HL-60 (cell line): ENCODE data around the gene DNASE1L1.

ENCODE experiments used
- DNase-seq, 2 experiments: peaks; one replicate each; pipeline ENCODE4 v3.0.0-alpha.2; 2010 to 2020; ENCODE audit warnings: low read depth in 1 of 2, low spot score in 1 of 2
- H3K27ac ChIP-seq: fragments of 250-450 bp; sonication (Bioruptor Pico); replicated peaks from 2 replicates; pipeline ENCODE4 v1.5.1; 2020; ENCODE audit warnings: mild to moderate bottlenecking, moderate library complexity
- H3K27me3 ChIP-seq: fragments of 250-450 bp; sonication (Bioruptor Pico); 2 replicates; pipeline ENCODE4 v1.5.1; 2021; ENCODE audit warnings: mild to moderate bottlenecking, moderate library complexity; ENCODE audit not compliant: insufficient read depth, poor library complexity, severe bottlenecking
- H3K4me3 ChIP-seq: replicated peaks from 2 replicates; pipeline ENCODE4 v1.5.1; 2011; ENCODE audit warnings: mild to moderate bottlenecking, control low read depth, low read length; ENCODE audit not compliant: insufficient read depth
- GABPA ChIP-seq: IDR thresholded peaks from 2 replicates; pipeline ENCODE4 v1.6.1; 2012; ENCODE audit warnings: low read depth
- POLR2AphosphoS5 ChIP-seq: IDR thresholded peaks from 2 replicates; pipeline ENCODE4 v1.6.1; 2012; ENCODE audit warnings: low read depth
- SPI1 ChIP-seq: IDR thresholded peaks from 2 replicates; pipeline ENCODE4 v1.6.1; 2012; ENCODE audit warnings: low read depth, mild to moderate bottlenecking, borderline replicate concordance
- TF ChIP-seq, protein P1 (sequence below): IDR thresholded peaks from one replicate; pipeline ENCODE4 v1.5.1; 2011; ENCODE audit warnings: low read length, control low read depth, inconsistent platforms; ENCODE audit not compliant: insufficient read depth
- TF ChIP-seq, protein P2 (sequence below): IDR thresholded peaks from 2 replicates; pipeline ENCODE4 v1.6.1; 2012; ENCODE audit warnings: low read depth; ENCODE audit not compliant: insufficient replicate concordance

Gene DNASE1L1

DNA sequence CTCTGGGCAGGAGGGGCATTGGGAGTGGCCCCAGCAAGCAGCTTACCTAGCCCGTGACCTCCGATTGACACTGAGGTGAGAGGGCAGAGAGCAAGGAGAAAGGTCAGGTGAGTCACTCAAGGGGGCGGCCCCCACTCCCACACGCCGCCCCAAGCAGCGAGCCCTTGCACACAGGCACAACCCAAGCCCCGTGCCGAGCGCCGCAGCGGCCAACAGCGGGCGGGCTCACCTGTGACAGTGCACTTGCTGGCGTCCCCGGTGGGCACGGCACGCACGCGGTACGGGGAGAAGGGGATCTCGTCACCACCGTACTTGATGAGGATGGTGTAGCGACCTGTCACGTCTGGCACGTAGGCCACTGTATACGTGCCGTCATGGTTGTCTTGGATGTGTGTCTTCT is 51.8 kb downstream of the DNASE1L1 start:
- TF ChIP-seq, protein P1, sequence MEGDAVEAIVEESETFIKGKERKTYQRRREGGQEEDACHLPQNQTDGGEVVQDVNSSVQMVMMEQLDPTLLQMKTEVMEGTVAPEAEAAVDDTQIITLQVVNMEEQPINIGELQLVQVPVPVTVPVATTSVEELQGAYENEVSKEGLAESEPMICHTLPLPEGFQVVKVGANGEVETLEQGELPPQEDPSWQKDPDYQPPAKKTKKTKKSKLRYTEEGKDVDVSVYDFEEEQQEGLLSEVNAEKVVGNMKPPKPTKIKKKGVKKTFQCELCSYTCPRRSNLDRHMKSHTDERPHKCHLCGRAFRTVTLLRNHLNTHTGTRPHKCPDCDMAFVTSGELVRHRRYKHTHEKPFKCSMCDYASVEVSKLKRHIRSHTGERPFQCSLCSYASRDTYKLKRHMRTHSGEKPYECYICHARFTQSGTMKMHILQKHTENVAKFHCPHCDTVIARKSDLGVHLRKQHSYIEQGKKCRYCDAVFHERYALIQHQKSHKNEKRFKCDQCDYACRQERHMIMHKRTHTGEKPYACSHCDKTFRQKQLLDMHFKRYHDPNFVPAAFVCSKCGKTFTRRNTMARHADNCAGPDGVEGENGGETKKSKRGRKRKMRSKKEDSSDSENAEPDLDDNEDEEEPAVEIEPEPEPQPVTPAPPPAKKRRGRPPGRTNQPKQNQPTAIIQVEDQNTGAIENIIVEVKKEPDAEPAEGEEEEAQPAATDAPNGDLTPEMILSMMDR = no peak
- TF ChIP-seq GABPA (no peak), SPI1 (no peak), POLR2AphosphoS5 (no peak)
- TF ChIP-seq, protein P2, sequence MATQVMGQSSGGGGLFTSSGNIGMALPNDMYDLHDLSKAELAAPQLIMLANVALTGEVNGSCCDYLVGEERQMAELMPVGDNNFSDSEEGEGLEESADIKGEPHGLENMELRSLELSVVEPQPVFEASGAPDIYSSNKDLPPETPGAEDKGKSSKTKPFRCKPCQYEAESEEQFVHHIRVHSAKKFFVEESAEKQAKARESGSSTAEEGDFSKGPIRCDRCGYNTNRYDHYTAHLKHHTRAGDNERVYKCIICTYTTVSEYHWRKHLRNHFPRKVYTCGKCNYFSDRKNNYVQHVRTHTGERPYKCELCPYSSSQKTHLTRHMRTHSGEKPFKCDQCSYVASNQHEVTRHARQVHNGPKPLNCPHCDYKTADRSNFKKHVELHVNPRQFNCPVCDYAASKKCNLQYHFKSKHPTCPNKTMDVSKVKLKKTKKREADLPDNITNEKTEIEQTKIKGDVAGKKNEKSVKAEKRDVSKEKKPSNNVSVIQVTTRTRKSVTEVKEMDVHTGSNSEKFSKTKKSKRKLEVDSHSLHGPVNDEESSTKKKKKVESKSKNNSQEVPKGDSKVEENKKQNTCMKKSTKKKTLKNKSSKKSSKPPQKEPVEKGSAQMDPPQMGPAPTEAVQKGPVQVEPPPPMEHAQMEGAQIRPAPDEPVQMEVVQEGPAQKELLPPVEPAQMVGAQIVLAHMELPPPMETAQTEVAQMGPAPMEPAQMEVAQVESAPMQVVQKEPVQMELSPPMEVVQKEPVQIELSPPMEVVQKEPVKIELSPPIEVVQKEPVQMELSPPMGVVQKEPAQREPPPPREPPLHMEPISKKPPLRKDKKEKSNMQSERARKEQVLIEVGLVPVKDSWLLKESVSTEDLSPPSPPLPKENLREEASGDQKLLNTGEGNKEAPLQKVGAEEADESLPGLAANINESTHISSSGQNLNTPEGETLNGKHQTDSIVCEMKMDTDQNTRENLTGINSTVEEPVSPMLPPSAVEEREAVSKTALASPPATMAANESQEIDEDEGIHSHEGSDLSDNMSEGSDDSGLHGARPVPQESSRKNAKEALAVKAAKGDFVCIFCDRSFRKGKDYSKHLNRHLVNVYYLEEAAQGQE = no peak
- Histone ChIP-seq H3K27ac (no peak overlapping the region), H3K27me3 (no peaks in the 10 kb centered on the region), H3K4me3 (no peak overlapping the region)
- peak in 1 of 2 experiments; percentile 45 for DNase-seq

DNA sequence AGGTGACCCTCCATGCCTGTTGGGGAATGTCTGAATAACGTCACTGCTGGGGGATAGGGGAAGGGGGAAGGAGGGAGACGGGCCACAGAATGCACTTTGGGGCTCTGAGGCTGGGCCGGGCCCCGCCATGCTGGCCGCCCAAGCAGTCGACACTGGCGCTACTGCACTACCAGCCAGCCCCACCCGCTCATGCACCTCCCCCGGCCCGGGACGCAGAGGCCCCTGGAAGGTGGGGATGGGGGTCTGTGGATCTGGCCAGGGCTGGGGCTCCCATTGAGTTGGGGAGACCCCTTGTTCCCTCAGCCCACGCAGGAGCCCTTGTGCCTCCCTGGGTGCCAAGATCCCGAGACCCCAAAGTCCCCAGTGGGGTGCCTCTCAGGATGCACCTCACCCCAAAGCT is 52.5 kb downstream of the DNASE1L1 start:
- Histone ChIP-seq H3K27me3 (no peaks in the 10 kb centered on the region), H3K27ac (no peak overlapping the region), H3K4me3 (no peak overlapping the region)
- TF ChIP-seq, protein P1 = no peak
- no peak for TF ChIP-seq SPI1
- TF ChIP-seq POLR2AphosphoS5 = no peak
- TF ChIP-seq, protein P2 = no peak
- TF ChIP-seq GABPA = no peak
- peak in 1 of 2 experiments; percentile 31 for DNase-seq

DNA sequence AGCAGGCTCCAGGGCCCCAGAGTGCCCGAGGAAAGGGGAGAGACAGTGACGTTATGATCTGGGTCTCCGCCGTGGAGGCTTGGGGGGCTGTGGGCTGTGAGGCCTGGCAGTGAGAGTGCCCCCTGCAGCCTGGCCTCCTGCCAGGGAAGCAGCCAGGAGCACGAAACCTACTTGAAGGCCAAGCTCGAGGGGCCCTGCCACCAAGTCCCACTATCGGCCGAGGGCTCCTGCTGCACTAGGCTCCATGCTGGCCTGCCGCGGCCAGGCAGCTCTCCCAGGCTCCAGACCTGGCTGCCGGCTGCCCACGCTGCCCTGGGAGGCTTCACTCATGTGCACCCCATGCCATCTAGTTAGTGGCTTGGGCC is 53.3 kb downstream of the DNASE1L1 start:
- TF ChIP-seq, protein P2 = no peak
- TF ChIP-seq SPI1 (no peak), POLR2AphosphoS5 (0 out of 2 replicates have a peak, but pooled peaks have one; percentile 10), GABPA (no peak)
- TF ChIP-seq, protein P1 = no peak
- Histone ChIP-seq H3K27me3 (no peaks in the 10 kb centered on the region), H3K4me3 (no peak overlapping the region), H3K27ac (no peak overlapping the region)
- peak in 1 of 2 experiments; percentile 18 for DNase-seq
